HG03095 (cell line): ENCODE measurements around the gene TMEM170A.

Experiments
- ATAC-seq: cut with Tn5 transposase; IDR thresholded peaks from one replicate; pipeline ENCODE4 v1.9.1; 2021; ENCODE audit warnings: moderate library complexity; ENCODE audit not compliant: unreplicated experiment

The TMEM170A gene

DNA sequence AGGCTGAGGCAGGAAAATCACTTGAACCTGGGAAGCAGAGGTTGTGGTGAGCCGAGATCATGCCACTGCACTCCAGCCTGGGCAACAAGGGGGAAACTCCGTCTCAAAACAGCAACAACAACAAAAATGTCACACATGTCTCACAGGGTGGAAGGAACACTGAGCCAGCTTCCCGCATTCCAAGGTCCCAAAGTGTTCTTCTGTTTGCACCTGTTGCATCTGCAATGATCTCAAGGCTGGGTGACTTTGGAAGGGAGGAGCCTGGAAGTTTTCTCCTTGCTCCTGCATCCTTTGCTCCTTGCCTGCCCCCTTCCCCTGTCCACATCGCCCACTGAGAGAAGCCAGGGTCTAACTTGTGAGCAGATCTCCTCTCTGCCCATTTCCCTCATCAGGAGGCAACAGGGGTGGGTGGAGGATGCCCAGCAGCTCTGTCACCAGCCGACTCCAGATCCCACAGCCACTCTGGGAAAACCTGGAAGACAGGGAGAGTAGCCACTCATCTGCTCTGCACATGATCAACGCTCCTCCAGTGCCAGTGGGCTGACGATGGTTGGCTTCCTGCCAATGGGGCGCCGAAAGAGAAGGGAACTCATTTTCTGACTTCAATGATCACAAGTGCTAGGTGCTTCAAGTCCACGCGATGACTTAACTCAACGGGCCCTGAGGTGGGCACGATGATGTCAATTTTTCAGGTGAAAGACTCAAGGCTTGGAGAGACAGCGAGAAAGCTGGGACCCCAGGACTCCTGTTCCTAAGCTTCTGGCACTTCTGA lies 18.1 kb upstream of the TMEM170A start:
- no peak for ATAC-seq

GRCh38 chr16:75481475-75481874 lies 17.0 kb upstream of the TMEM170A start:
- ATAC-seq, result no peak

- no peak for ATAC-seq
Observed at GRCh38 chr16:75479421-75479990, 15.0 kb upstream of the TMEM170A start.

- no peak for ATAC-seq
Observed at GRCh38 chr16:75478480-75479345, 14.2 kb upstream of the TMEM170A start.

DNA sequence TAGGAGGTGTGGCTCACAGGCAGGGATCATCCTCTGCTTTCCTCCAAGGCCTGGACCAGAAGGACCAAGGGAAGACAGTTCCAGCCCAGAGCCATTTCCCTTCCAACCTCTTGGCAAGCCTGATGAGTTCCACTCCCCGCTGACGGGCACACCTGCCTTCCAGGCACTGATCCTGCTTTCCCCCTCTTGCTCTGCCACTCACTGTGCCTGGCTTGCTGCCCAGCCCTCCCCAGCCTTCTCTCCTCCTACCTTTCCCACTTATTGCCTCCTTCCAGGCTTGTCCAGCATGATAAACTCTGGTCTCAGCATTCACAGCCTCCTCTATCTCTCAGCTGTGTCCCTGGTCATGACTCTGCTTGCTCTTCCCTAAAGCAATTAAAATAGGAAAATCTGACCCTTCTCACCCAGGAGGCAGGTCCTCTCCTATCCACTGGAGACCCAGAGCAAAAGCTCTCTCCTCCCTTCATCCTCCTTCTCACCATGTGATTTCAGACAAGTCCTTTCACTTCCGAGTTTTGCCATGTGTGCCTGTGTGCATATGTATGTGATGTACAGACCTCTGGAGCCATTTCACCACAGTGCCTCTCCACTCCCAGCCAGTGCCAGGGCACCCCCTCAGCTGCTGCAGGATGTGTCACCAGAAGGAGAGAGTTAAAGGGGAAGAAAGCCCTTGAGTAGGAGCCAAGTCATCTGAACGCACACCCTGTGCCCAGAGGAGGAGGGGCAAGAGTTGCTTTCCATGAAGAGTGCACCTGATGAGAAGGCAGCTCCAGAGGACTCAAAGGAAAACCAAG lies 13.4 kb upstream of the TMEM170A start:
- no peak for ATAC-seq

DNA sequence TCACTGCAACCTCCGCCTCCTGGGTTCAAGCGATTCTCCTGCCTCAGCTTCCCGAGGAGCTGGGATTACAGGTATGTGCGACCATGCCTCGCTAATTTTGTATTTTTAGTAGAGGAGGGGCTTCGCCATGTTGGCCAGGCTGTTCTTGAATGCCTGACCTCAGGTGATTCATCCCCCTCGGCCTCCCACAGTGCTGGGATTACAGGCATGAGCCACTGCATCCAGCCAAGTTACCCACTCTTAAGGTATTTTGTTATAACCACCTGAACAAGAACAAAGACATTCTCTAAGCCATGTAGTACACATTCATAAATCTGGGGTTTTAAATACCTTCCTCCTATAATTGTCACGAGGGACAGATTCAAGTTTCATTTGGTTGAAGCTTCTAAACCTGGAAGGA lies 12.3 kb upstream of the TMEM170A start:
- ATAC-seq, result no peak

DNA sequence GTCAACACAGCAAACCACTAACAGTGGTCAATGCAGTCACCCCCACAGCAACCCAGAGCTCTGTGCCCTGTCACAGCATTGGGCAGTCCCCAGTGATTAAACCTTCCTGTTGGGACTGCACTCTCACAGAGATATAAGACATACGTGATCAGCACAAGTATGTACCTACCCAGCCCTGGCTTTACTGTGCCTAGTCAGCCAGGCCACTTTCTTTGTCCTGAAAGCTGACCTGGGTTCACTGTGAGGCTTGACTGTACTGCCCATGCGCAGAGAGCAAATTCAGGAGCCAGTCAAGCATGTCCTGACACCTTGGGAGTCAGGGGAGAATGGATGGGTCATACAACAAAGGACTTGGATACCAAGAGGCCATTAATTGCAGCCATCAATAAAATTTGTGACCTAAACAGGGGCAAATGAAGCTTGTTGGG lies 10.9 kb upstream of the TMEM170A start:
- no peak for ATAC-seq

DNA sequence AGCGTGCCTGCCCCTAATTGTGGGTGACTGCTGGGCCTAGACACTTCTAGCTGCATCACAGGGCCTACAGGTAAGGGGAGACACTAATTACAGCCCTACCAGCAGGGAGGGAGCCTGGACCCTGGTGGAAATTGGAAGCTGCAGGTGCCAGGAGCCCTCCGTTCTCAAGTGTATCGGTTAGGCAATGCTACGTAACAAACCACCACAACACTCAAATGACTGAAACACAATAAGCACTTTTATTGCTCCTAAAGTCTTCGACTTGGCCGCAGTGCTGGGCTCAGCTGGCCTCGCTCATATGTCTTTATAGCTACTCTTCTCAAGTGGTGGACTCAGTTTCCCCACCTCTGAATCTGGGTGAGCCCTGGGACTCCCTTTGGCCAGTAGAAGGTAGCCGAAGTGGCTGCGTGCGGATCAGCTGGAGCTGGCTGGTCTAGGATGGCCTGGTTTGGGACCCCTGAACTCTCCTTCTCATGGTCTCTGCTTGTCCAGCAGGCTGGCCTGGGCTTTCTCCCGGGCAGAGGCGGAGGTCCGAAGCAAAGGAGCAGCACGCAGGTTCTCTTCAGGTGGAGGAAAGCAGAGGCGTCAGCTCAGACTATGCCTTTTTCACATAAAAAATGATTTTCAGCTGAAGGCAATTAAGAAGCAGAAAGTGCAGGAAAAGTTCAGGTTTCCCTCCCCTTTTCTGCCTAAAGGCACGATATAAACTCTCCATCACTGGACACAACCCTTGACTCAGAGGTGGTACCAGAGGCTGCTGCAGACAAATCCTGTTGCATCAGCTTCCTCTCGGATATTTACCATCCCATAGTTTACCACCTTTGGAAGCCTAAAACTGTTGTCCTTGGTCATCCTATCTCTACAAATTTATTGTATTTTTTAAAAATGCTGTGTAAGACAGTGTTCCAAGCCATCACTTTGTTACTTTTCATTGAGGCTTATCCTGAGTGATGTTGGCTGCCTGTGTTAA lies 8.7 kb upstream of the TMEM170A start:
- no peak for ATAC-seq

GRCh38 chr16:75471723-75472633 lies 7.5 kb upstream of the TMEM170A start:
- no peak for ATAC-seq

DNA sequence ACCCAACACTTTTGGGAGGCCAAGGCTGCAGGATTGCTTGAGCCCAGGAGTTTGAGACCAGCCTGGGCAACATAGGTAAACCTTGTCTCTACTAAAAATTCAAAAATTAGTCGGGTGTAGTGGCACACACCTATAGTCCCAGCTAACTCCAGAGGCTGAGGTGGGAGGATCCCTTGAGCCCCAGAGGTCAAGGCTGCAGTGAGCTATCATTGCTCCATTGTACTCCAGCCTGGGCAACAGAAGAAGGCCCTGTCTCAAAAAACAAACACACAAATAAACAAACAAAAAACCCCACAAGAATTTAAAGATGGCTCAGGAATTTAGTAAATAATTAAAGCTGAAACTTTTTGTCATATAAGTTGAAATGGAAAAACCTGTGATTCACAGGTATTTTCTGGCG lies 2.3 kb upstream of the TMEM170A start:
- ATAC-seq, result no peak

DNA sequence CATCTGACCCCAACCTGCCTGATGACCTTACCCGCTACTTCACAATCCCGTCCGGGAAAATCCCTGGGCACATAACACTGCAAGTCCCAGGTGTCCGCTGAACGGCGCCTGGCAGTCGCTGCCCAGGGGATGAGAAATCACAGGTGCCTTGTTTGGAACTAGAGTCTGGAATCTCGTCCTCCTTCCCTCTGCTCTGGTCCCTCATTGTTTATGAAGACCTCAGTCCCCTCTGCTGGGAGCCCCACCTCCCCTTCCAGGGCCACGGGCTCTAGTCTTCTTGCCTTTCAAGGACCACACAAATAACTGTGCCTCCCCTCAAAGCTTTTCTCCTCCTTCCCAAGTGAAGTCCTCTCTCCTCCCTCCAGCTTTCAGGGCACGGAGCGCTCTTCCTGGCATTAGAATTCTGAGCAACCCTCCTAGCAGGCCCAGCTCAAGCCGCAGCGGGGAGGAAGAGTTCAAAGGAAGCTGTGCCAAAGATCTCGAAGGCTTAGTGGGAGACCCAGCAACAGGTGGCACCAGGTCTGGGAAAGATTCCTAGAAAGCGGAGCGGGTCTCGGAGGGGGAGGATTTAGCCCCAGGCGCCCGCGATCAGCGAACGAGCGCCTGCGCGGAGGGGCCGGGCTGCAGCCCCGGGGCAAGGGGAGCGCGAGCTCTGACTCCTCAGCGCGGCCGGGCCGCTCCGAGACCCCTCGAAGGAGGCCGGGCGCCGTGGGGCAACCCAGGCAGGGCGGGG lies 934 bp downstream of the TMEM170A start:
- peak; percentile 18 for ATAC-seq

DNA sequence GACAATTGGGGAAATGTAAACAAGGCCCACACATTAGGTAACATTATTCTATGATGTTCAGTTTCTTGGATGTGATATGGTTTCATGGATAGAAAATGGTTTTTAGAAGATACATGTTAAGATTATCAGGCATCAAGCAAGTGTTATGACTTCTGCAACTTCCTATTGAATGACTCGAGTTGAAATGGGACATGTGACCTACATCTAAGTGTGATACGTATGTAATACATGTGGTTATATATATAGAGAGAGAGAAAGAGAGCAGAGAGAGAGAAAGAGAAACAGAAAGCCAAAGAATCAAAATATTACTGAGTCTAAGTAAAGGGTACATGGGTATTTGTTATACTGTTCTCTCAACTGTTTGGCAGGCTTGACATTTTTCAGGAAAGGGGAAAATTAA lies 1.7 kb downstream of the TMEM170A start:
- ATAC-seq, result no peak

GRCh38 chr16:75461575-75461974 lies 2.9 kb downstream of the TMEM170A start:
- no peak for ATAC-seq

DNA sequence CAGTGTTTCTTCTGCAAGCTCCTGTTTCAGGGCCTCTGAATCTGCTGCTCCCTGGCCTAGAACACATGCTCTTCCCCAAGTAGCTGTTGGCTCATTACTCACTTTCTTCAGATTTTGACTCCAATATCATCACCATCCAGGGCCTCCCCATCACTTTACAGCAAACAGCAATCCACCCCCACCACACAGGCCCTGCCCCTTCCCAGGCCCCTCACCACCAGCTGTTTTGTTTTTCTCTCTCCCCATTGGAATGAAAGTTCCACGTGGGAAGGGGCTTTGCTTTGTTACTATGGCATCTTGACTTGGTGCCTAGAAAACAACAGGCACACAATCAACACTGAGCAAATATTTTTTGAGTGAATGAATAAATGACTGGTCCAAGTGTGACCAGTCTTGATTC lies 4.0 kb downstream of the TMEM170A start:
- ATAC-seq, result no peak

- ATAC-seq, result no peak
Observed at GRCh38 chr16:75459691-75460090, 4.8 kb downstream of the TMEM170A start.

GRCh38 chr16:75458439-75458838 lies 6.0 kb downstream of the TMEM170A start:
- ATAC-seq, result no peak

- ATAC-seq, result no peak
Observed at GRCh38 chr16:75458029-75458428, 6.5 kb downstream of the TMEM170A start.

GRCh38 chr16:75457485-75458021 lies 6.9 kb downstream of the TMEM170A start:
- no peak for ATAC-seq
